ENCODE results near the gene ZNF141.
"Not testable (repeated sequence)": the region's sequence is repeated elsewhere in the genome, so short reads cannot be mapped to it uniquely, and the experiment has no call there.

Gene ZNF141

GRCh38 chr4:385934-386707, 48.5 kb downstream of the ZNF141 start:
- DNase-seq: no peak

- no peak for DNase-seq
Measured at GRCh38 chr4:386708-387105, 49.1 kb downstream of the ZNF141 start.

- no peak for DNase-seq
Measured at GRCh38 chr4:404006-404405, 66.4 kb downstream of the ZNF141 start.

- not testable (repeated sequence) for DNase-seq
Measured at GRCh38 chr4:408321-408720, 70.7 kb downstream of the ZNF141 start.

- no peak for DNase-seq
Measured at GRCh38 chr4:422587-422986, 85.0 kb downstream of the ZNF141 start.

All from activated effector memory CD4-positive, alpha-beta T cell treated with Interleukin-2 at 50 U/mL for 16 hours (primary cell).